AG09319 (cell line): Measurements from ENCODE around the gene LPP.

Source experiments
- DNase-seq: peaks from one replicate; pipeline ENCODE4 v3.0.0-alpha.2; 2010; ENCODE audit warnings: low read depth; ENCODE audit errors: extremely low read depth
- CTCF ChIP-seq: IDR thresholded peaks from 2 replicates; pipeline ENCODE4 v1.5.1; 2011; ENCODE audit warnings: low read depth, mild to moderate bottlenecking, inconsistent platforms, low read length, moderate library complexity

LPP gene

GRCh38 chr3:188113756-188114155 lies 40.2 kb upstream of the LPP start:
- TF ChIP-seq CTCF, result no peak
- DNase-seq, result no peak

DNA sequence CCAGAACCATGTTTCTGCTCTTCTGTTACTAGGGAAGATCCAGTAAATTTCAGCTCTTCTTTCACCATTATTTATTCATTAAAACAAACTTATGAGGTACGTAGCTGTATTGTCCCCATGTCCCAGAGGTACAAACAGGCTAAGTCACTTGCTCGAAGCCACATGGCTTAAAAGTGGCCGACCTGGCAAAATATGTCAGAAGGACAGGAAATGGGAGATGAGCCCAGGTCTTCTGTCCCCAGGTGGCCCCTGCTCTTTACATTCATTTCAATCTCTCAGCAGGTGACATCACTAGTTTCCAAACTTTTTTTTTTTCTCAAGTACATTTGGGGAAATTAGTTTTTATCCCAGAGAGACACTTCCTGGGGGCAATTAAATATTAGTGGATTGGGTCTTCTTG lies 34.1 kb upstream of the LPP start:
- no peak for TF ChIP-seq CTCF

GRCh38 chr3:188122571-188123169 lies 31.3 kb upstream of the LPP start:
- DNase-seq, result no peak
- no peak for TF ChIP-seq CTCF

More for the DNA sequence above, 34.1 kb upstream of the LPP start:
- no peak for DNase-seq

GRCh38 chr3:188123170-188123905 lies 30.6 kb upstream of the LPP start:
- no peak for DNase-seq
- no peak for TF ChIP-seq CTCF

GRCh38 chr3:188124184-188124583 lies 29.8 kb upstream of the LPP start:
- TF ChIP-seq CTCF, result no peak
- DNase-seq, result no peak

DNA sequence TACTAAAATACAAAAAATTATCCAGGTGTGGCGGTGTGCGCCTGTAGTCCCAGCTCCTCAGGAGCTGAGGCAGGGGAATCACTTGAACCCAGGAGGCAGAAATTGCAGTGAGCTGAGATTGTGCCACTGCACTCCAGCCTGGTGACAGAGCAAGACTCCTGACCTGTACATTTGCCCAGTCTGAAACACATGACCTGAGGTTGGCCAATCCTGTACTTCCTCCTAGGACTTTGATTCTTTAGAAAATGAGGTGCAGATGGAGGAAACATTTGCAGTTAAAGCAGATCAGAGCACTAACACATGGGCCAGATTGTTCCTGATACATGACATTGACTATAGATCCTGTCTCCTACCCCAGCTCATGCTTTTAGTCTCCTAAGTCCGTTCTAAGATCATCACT lies 28.9 kb upstream of the LPP start:
- no peak for DNase-seq
- TF ChIP-seq CTCF, result no peak

DNA sequence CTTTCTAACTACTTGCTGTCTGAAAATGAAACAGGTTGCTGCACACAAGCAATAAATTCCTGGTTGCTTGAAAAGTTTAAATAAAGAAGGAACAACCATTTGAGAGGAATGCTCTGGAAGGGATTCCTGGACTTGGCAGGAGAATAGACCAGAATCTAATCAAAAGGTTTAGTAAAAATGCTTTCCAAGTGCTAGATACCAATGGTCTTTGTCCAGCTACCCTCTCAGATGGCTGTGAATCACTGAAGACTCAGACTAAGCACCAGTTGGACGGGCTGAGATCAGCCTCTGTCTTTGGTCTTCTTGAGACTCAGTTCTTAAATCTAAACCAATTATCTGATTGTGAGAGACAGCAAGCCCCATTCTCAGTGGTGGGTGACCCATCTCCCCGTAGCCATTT lies 27.7 kb upstream of the LPP start:
- TF ChIP-seq CTCF, result no peak
- no peak for DNase-seq
